ENCODE data around the gene THRB. TPM values are rescaled to one million over a fixed set of nuclear protein-coding genes. Genes with fewer than 3 reads are reported as not detected.

Gene THRB
- total RNA-seq, 4 donors from 2014 or later: 3.7 to 11.3 (median 6.1) TPM

DNA sequence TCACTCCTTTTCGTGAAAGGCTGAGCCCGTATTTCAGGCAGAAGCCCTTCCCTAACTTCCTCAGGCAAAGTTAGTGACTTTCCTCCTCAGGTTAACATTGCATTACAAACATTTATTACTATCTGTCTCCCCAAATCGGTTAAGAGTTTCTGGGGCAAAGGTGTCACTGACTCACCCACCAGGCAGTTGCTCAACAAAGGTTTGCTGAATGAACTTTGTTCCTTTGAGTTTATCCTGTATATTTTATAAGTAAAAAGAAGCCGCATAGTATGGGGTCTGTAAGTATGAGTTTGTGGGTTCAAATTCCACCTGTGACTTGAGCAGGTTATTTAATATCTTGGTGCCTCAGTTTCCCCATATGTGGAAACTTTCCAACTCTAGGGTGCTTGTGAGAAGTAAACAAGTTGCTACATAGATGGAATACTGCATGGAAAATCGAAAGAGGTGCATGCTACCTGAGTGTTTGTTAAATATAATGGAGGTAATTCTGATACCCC is 177.7 kb downstream of the THRB start:
- no peak for DNase-seq
- Histone ChIP-seq H3K36me3 (no peaks in the 10 kb centered on the region), H3K4me3 (no peak overlapping the region), H3K4me1 (peaks cover 0 to 21% (median 9%) of the 10 kb centered on the region in 3 donors), H3K27me3 (no peaks in the 10 kb centered on the region), H3K27ac (no peak overlapping the region), H3K9me3 (no peaks in the 10 kb centered on the region)
- TF ChIP-seq, protein P1, sequence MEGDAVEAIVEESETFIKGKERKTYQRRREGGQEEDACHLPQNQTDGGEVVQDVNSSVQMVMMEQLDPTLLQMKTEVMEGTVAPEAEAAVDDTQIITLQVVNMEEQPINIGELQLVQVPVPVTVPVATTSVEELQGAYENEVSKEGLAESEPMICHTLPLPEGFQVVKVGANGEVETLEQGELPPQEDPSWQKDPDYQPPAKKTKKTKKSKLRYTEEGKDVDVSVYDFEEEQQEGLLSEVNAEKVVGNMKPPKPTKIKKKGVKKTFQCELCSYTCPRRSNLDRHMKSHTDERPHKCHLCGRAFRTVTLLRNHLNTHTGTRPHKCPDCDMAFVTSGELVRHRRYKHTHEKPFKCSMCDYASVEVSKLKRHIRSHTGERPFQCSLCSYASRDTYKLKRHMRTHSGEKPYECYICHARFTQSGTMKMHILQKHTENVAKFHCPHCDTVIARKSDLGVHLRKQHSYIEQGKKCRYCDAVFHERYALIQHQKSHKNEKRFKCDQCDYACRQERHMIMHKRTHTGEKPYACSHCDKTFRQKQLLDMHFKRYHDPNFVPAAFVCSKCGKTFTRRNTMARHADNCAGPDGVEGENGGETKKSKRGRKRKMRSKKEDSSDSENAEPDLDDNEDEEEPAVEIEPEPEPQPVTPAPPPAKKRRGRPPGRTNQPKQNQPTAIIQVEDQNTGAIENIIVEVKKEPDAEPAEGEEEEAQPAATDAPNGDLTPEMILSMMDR (IDR thresholded peaks at IDR 0.05): no peak
- no peak for TF ChIP-seq POLR2A (IDR thresholded peaks at IDR 0.05)
- intact Hi-C loops (cut with DNase I): no loop called here
- 63 to 71% methylated on average over 5 of the region's 5 CpGs for WGBS, 2 donors

DNA sequence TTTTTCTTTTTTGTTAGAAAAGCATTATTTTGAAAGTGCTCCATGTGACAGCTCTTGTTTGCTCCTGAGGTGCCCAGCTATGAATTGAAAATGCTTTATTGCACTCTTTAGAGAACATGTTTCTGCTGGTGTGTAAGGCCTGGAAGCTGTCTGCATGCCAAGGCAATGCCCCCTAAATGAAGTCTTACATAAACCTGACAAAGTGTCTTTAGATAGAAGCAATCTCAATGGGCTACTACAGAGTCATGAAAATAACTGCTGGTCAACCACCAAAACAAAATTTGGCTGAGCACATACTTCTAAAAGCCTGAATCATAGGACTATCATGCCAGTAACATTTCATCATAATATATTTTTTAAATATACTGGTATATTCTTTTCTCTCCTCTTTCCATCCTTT is 178.7 kb downstream of the THRB start:
- Histone ChIP-seq H3K27ac (no peak overlapping the region), H3K9me3 (no peaks in the 10 kb centered on the region), H3K36me3 (no peaks in the 10 kb centered on the region), H3K27me3 (no peaks in the 10 kb centered on the region), H3K4me1 (peaks cover 0 to 24% (median 9%) of the 10 kb centered on the region in 3 donors), H3K4me3 (no peak overlapping the region)
- intact Hi-C loops (cut with DNase I): no loop called here
- TF ChIP-seq POLR2A (IDR thresholded peaks at IDR 0.05): no peak
- TF ChIP-seq, protein P1 (IDR thresholded peaks at IDR 0.05): no peak
- no peak for DNase-seq

DNA sequence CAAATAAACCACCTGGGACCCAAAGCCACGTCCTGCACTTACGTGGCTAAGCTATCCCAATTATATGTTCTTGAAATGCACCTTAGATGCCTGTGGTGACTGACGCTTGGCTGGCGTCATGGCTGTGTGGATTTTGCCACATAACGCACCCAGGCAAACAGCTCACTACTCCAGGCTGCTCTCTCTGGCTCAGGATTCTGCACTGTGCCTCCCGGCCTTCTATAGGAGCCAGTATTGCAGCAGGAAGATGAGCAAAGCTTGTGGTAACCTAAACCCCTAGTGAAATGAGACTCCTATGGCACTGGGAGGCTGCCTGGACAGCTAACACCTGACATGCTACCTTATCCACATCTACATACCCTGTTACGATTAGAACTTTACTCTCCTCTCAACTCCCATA is 179.3 kb downstream of the THRB start:
- Histone ChIP-seq H3K27ac (no peak overlapping the region), H3K36me3 (no peaks in the 10 kb centered on the region), H3K9me3 (no peaks in the 10 kb centered on the region), H3K27me3 (no peaks in the 10 kb centered on the region), H3K4me1 (peaks cover 0 to 24% (median 9%) of the 10 kb centered on the region in 3 donors), H3K4me3 (no peak overlapping the region)
- no peak for TF ChIP-seq POLR2A (IDR thresholded peaks at IDR 0.05)
- TF ChIP-seq, protein P1 (IDR thresholded peaks at IDR 0.05): no peak
- no peak for DNase-seq
- intact Hi-C loops (cut with DNase I): no loop called here
- 91 to 97% methylated on average over 5 to 7 of the region's 7 CpGs for WGBS, 2 donors

DNA sequence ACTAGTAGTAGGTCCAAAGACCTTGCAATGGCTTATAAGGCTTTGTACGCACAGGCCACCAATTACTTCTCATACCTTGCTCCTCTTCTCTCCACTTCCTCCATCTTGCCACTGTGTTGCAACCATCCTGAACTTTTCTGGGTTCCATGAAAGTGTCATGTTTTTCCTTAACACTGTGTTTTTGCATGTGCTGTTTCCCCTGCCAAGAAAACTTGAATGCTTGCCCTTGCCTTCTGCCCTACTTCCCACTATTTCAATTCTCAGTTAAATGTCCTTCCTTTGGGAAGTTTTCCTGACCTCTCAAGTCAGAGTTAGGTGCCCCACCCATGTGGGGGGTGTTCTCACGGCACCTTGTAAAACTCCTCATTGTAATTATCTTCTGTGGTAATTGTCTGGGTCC is 182.8 kb downstream of the THRB start:
- intact Hi-C loops (cut with DNase I): no loop called here
- no peak for TF ChIP-seq POLR2A (IDR thresholded peaks at IDR 0.05)
- TF ChIP-seq, protein P1 (IDR thresholded peaks at IDR 0.05): no peak
- Histone ChIP-seq H3K27me3 (no peaks in the 10 kb centered on the region), H3K36me3 (no peaks in the 10 kb centered on the region), H3K4me3 (no peak overlapping the region), H3K4me1 (peaks cover 0 to 23% (median 7%) of the 10 kb centered on the region in 3 donors), H3K9me3 (no peaks in the 10 kb centered on the region), H3K27ac (no peak overlapping the region)
- WGBS, 2 donors: 67 to 79% methylated on average over 2 of the region's 2 CpGs
- DNase-seq: no peak

DNA sequence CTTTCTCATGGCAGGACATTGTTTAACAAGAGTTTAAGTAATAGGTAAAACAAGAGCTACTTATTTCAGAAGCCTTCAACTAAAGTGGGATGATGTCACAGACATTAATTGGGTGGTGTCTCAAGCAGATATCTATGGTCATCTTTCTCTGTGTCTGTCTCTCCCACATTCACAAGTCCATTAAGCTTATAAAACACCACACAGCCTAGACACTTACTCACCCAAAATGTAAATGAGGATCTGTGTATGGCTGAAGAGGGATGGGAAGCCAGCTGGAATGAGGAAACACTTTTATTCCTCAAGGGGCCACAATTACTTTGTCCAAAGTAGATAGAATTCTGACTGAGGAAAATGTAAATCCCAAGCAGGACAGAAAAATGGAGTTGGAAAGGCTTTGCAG is 183.8 kb downstream of the THRB start:
- Histone ChIP-seq H3K36me3 (no peaks in the 10 kb centered on the region), H3K27me3 (no peaks in the 10 kb centered on the region), H3K4me3 (no peak overlapping the region), H3K27ac (no peak overlapping the region), H3K9me3 (no peaks in the 10 kb centered on the region), H3K4me1 (peaks cover 0 to 20% (median 3%) of the 10 kb centered on the region in 3 donors)
- intact Hi-C loops (cut with DNase I): no loop called here
- TF ChIP-seq, protein P1 (IDR thresholded peaks at IDR 0.05): no peak
- no peak for TF ChIP-seq POLR2A (IDR thresholded peaks at IDR 0.05)
- DNase-seq: no peak

Data from esophagus squamous epithelium (tissue), 5 donors.